ENCODE data around the gene PROX1. TPM values are rescaled to one million over a fixed set of nuclear protein-coding genes. Genes with fewer than 3 reads are reported as not detected.

Gene PROX1
- total RNA-seq = 10 to 100 TPM; 32.8 to 66.4 (median 38.4) TPM
- polyA plus RNA-seq = 1 to 10 TPM; 8.4 to 8.9 TPM

- Histone ChIP-seq H3K36me3 (no peaks in the 10 kb centered on the region), H3K27me3 (no peaks in the 10 kb centered on the region), H3K9me3 (no peaks in the 10 kb centered on the region), H3K4me1 (peaks cover 0 to 9% (median 5%) of the 10 kb centered on the region in 3 donors), H3K27ac (peak within 1 kb of the TSS; percentile 83 to 94 (median 91)), H3K4me3 (peak within 1 kb of the TSS; percentile 46 to 67 (median 54))
- peak; percentile 5 to 82 (median 44) for ATAC-seq
- TF ChIP-seq, protein P1, sequence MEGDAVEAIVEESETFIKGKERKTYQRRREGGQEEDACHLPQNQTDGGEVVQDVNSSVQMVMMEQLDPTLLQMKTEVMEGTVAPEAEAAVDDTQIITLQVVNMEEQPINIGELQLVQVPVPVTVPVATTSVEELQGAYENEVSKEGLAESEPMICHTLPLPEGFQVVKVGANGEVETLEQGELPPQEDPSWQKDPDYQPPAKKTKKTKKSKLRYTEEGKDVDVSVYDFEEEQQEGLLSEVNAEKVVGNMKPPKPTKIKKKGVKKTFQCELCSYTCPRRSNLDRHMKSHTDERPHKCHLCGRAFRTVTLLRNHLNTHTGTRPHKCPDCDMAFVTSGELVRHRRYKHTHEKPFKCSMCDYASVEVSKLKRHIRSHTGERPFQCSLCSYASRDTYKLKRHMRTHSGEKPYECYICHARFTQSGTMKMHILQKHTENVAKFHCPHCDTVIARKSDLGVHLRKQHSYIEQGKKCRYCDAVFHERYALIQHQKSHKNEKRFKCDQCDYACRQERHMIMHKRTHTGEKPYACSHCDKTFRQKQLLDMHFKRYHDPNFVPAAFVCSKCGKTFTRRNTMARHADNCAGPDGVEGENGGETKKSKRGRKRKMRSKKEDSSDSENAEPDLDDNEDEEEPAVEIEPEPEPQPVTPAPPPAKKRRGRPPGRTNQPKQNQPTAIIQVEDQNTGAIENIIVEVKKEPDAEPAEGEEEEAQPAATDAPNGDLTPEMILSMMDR (IDR thresholded peaks at IDR 0.05) = no peak
- peak; percentile 17 for FAIRE-seq
- WGBS, 2 donors = 0 to 1% methylated on average over 28 to 29 of the region's 29 CpGs
- intact Hi-C loops (cut with DNase I) = loop anchor here in 1 of 3 donors (10.0 kb wide), 1 partner anchor 403 kb away; no protein-coding TSS in a partner anchor
- peak in 1 of 6 donors; percentile 84 for DNase-seq
Measured at GRCh38 chr1:213987927-213988506, at the start of gene PROX1. Gene PROX1 (plus strand): TSS chr1:213987973. CDS start chr1:213996536, 8,563 bp downstream.

GRCh38 chr1:213938776-213939175, 49.0 kb upstream of the PROX1 start:
- Histone ChIP-seq H3K27ac (no peak overlapping the region), H3K9me3 (no peaks in the 10 kb centered on the region), H3K36me3 (no peaks in the 10 kb centered on the region), H3K4me1 (peaks cover 6 to 12% (median 8%) of the 10 kb centered on the region in 3 donors), H3K4me3 (no peak overlapping the region), H3K27me3 (no peaks in the 10 kb centered on the region)
- WGBS, 2 donors = 71 to 72% methylated on average over 5 of the region's 5 CpGs
- no peak for DNase-seq
- ATAC-seq = no peak
- intact Hi-C loops (cut with DNase I) = no loop called here
- FAIRE-seq = no peak
- TF ChIP-seq, protein P1 (IDR thresholded peaks at IDR 0.05) = no peak

DNA sequence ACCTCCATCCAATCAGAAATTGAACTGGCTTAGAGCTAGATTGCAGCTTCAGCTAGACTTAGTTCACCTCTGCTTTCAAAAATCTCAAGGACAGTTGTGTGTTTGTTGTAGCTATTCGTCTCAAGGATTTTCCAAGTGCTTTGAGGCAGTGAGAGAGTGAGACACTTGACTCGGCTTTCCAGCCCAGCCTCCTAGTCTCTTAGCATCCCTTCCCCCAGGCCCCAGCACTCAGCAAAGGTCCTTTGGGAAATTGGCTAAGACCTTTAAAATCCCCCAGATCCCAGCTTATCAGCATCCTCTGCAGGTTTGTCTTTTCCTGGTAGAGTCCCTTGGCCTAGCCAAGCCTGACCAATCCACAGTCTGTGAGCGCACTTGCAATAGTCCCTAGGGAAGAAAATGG, 47.9 kb upstream of the PROX1 start:
- no peak overlapping the region for H3K27ac ChIP-seq
- peaks cover 0 to 3% (median 0%) of the 10 kb centered on the region in 3 donors for H3K4me1 ChIP-seq
- DNase-seq (no peak), ATAC-seq (no peak), FAIRE-seq (no peak)
- H3K4me3 ChIP-seq = no peak overlapping the region
- H3K36me3 ChIP-seq = no peaks in the 10 kb centered on the region
- TF ChIP-seq, protein P1 (IDR thresholded peaks at IDR 0.05) = no peak
- H3K9me3 ChIP-seq = no peaks in the 10 kb centered on the region
- 62 to 72% methylated on average over 3 of the region's 3 CpGs for WGBS, 2 donors
- H3K27me3 ChIP-seq = no peaks in the 10 kb centered on the region
- intact Hi-C loops (cut with DNase I) = no loop called here

GRCh38 chr1:213940947-213941346, 46.8 kb upstream of the PROX1 start:
- no peaks in the 10 kb centered on the region for H3K4me1 ChIP-seq
- intact Hi-C loops (cut with DNase I) = no loop called here
- FAIRE-seq (no peak), DNase-seq (no peak), ATAC-seq (no peak)
- no peaks in the 10 kb centered on the region for H3K9me3 ChIP-seq
- no peak overlapping the region for H3K4me3 ChIP-seq
- TF ChIP-seq, protein P1 (IDR thresholded peaks at IDR 0.05) = no peak
- no peak overlapping the region for H3K27ac ChIP-seq
- no peaks in the 10 kb centered on the region for H3K27me3 ChIP-seq
- no peaks in the 10 kb centered on the region for H3K36me3 ChIP-seq

GRCh38 chr1:213942061-213942460, 45.7 kb upstream of the PROX1 start:
- TF ChIP-seq, protein P1 (IDR thresholded peaks at IDR 0.05) = no peak
- Histone ChIP-seq H3K4me1 (peaks cover 0 to 4% (median 0%) of the 10 kb centered on the region in 3 donors), H3K27me3 (no peaks in the 10 kb centered on the region), H3K4me3 (no peak overlapping the region), H3K36me3 (no peaks in the 10 kb centered on the region), H3K9me3 (no peaks in the 10 kb centered on the region), H3K27ac (no peak overlapping the region)
- intact Hi-C loops (cut with DNase I) = no loop called here
- no peak for FAIRE-seq
- no peak for ATAC-seq
- WGBS, 2 donors = 82 to 91% methylated on average over 3 of the region's 3 CpGs
- no peak for DNase-seq

Data from pancreas (tissue), 10 donors.